Measurements from ENCODE around the gene SLC39A6. TPM values are rescaled to one million over a fixed set of nuclear protein-coding genes. Genes with fewer than 3 reads are reported as not detected.
"Not testable (repeated sequence)": the region's sequence is repeated elsewhere in the genome, so short reads cannot be mapped to it uniquely, and the experiment has no call there.

SLC39A6 gene
- total and polyA plus RNA-seq, 2 donors (not counting 3 experiments of a cell fraction or from before 2014, with no cell fraction given): 13.8 to 23.1 TPM

DNA sequence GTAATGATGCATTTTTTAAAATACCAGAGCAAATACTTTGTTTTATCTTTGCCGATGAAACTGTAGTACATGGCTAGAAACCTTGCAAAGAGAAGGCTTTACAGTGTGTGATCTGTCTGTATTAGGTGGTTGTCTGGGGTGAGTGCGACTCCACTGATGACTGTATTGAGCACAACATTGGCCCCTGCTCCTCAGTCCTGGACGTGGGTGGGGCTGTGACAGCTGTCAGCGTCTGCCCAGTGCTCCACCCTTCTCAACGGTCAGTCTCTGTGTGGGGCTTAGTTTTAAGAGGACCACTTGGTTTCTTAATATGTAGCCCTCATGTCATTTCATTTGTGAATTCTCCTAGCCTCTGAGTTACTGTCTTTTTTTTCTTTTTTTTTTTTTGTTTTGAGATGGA is 40.8 kb upstream of the SLC39A6 start:
- Histone ChIP-seq H3K36me3 (ENCODE audit: control insufficient read depth in 2 of 2, extremely low read depth in 1 of 2, insufficient read depth in 2 of 2, low read length in 2 of 2) (peaks cover 7 to 13% of the 10 kb centered on the region in 2 experiments), H3K27ac (ENCODE audit: insufficient read depth, low read depth, low read length) (no peak overlapping the region), H3K27me3 (ENCODE audit: control insufficient read depth in 2 of 2, insufficient read depth in 2 of 2, low read length in 2 of 2) (no peaks in the 10 kb centered on the region), H3K9ac (replicated peaks; ENCODE audit: extremely low read depth, insufficient read depth, low read length) (no peak overlapping the region), H3K4me2 (ENCODE audit: insufficient read depth, low read length) (no peak overlapping the region), H3K9me3 (replicated peaks; ENCODE audit: control insufficient read depth, insufficient read depth, low read length) (no peaks in the 10 kb centered on the region), H4K20me1 (replicated peaks; ENCODE audit: control insufficient read depth, extremely low read depth, insufficient read depth, low read length) (no peaks in the 10 kb centered on the region), H3K79me2 (ENCODE audit: control insufficient read depth, insufficient read depth, low read length) (no peaks in the 10 kb centered on the region), H2AFZ (ENCODE audit: low read depth, low read length) (no peak overlapping the region), H3K4me3 (replicated peaks in 1 of 3; ENCODE audit: insufficient read depth in 1 of 3, low read depth in 1 of 3, low read length in 3 of 3) (no peak overlapping the region), H3K4me1 (ENCODE audit: control insufficient read depth, extremely low read depth, insufficient read depth, low read length) (peaks cover 5% of the 10 kb centered on the region), H3K9me1 (replicated peaks; ENCODE audit: control insufficient read depth, extremely low read depth, insufficient read depth, low read length) (no peaks in the 10 kb centered on the region)
- intact Hi-C loops (cut with micrococcal nuclease) (no loop called here), dilution Hi-C loops (cut with MboI; ENCODE audit: extremely low pct_ligation_motif_present, low sequenced_read_pairs) (no loop called here)
- FAIRE-seq (no peak), DNase-seq (ENCODE audit: low read depth, low spot score) (no peak)
- ChIA-PET POLR2A (no interaction called here), CTCF (no interaction called here)
- TF ChIP-seq, protein P1, sequence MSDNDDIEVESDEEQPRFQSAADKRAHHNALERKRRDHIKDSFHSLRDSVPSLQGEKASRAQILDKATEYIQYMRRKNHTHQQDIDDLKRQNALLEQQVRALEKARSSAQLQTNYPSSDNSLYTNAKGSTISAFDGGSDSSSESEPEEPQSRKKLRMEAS (IDR thresholded peaks at IDR 0.05; ENCODE audit: insufficient read depth, insufficient read length): no peak
- TF ChIP-seq POLR2AphosphoS5 (IDR thresholded peaks at IDR 0.05; ENCODE audit: insufficient read depth, low read depth, low read length) (no peak), MYC (IDR thresholded peaks at IDR 0.05; ENCODE audit: low read depth, low read length) (no peak), JUN (IDR thresholded peaks at IDR 0.05; ENCODE audit: borderline replicate concordance, insufficient read depth, insufficient read length, low read depth) (no peak), FOS (IDR thresholded peaks at IDR 0.05; ENCODE audit: borderline replicate concordance, insufficient read depth, low read length) (no peak), GATA2 (IDR thresholded peaks at IDR 0.05; ENCODE audit: insufficient read depth, insufficient read length, low read depth, low read length) (no peak), EZH2 (IDR thresholded peaks at IDR 0.05; ENCODE audit: borderline replicate concordance, low read depth, low read length, severe bottlenecking) (no peak), POLR2A (IDR thresholded peaks at IDR 0.05; ENCODE audit: low read depth, low read length) (no peak)
- TF ChIP-seq, protein P2, sequence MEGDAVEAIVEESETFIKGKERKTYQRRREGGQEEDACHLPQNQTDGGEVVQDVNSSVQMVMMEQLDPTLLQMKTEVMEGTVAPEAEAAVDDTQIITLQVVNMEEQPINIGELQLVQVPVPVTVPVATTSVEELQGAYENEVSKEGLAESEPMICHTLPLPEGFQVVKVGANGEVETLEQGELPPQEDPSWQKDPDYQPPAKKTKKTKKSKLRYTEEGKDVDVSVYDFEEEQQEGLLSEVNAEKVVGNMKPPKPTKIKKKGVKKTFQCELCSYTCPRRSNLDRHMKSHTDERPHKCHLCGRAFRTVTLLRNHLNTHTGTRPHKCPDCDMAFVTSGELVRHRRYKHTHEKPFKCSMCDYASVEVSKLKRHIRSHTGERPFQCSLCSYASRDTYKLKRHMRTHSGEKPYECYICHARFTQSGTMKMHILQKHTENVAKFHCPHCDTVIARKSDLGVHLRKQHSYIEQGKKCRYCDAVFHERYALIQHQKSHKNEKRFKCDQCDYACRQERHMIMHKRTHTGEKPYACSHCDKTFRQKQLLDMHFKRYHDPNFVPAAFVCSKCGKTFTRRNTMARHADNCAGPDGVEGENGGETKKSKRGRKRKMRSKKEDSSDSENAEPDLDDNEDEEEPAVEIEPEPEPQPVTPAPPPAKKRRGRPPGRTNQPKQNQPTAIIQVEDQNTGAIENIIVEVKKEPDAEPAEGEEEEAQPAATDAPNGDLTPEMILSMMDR (IDR thresholded peaks at IDR 0.05; ENCODE audit: extremely low read depth in 1 of 2, insufficient read depth in 1 of 2, low read depth in 1 of 2, low read length in 2 of 2): no peak
- BruUV-seq (replicated peaks): no TSS peak

DNA sequence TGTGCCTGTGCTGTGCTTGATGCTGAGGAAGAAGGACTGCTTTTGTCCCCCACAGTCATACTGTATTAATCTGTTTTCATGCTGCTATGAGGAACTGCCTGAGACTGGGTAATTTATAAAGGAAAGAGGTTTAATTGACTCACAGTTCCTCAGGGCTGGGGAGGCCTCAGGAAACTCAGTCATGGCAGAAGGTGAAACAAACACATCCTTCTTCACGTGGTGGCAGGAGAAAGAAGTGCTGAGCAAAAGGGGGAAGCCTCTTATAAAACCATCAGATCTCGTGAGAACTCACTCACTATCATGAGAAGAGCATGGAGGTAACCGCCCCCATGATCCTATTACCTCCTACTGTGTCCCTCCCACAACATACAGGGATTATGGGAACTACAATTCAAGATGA is 39.2 kb upstream of the SLC39A6 start:
- H3K4me3 ChIP-seq (replicated peaks in 1 of 3; ENCODE audit: insufficient read depth in 1 of 3, low read depth in 1 of 3, low read length in 3 of 3); dilution Hi-C loops (cut with MboI; ENCODE audit: extremely low pct_ligation_motif_present, low sequenced_read_pairs); H3K4me1 ChIP-seq (ENCODE audit: control insufficient read depth, extremely low read depth, insufficient read depth, low read length); CTCF ChIA-PET; H3K4me2 ChIP-seq (ENCODE audit: insufficient read depth, low read length); H3K9me3 ChIP-seq (replicated peaks; ENCODE audit: control insufficient read depth, insufficient read depth, low read length); H4K20me1 ChIP-seq (replicated peaks; ENCODE audit: control insufficient read depth, extremely low read depth, insufficient read depth, low read length); POLR2A ChIA-PET; H2AFZ ChIP-seq (ENCODE audit: low read depth, low read length); H3K79me2 ChIP-seq (ENCODE audit: control insufficient read depth, insufficient read depth, low read length); H3K9me1 ChIP-seq (replicated peaks; ENCODE audit: control insufficient read depth, extremely low read depth, insufficient read depth, low read length); intact Hi-C loops (cut with micrococcal nuclease); H3K27me3 ChIP-seq (ENCODE audit: control insufficient read depth in 2 of 2, insufficient read depth in 2 of 2, low read length in 2 of 2); H3K9ac ChIP-seq (replicated peaks; ENCODE audit: extremely low read depth, insufficient read depth, low read length); FAIRE-seq: not testable (repeated sequence)
- TSS peak; percentile 83 for BruUV-seq (replicated peaks)
- H3K36me3 ChIP-seq (ENCODE audit: control insufficient read depth in 2 of 2, extremely low read depth in 1 of 2, insufficient read depth in 2 of 2, low read length in 2 of 2): peaks cover 8 to 13% of the 10 kb centered on the region in 2 experiments
- H3K27ac ChIP-seq (ENCODE audit: insufficient read depth, low read depth, low read length): peak overlapping the region; percentile 7
- DNase-seq (ENCODE audit: low read depth, low spot score): peak; percentile 42
